HepG2 (cell line): ENCODE measurements around the gene CNTD1.

Experiments
- ATF1 ChIP-seq: IDR thresholded peaks from 2 replicates; pipeline ENCODE4 v1.6.1; 2016; ENCODE audit warnings: mild to moderate bottlenecking, control low read depth
- DMAP1 ChIP-seq: IDR thresholded peaks from 2 replicates; pipeline ENCODE4 v1.6.1; 2016
- EP300 ChIP-seq, 3 experiments: sonication (generic) in 1 of 3; formaldehyde crosslinking in 1 of 3; IDR thresholded peaks; 2 replicates each; pipeline versions ENCODE4 v1.5.1 to v1.6.1; 2011 to 2020; ENCODE audit warnings: low read depth in 2 of 3, low read length in 2 of 3, borderline replicate concordance in 1 of 3, improper control_type of control experiment in 1 of 3, mild to moderate bottlenecking in 1 of 3, missing genetic modification reagents in 1 of 3, moderate library complexity in 1 of 3
- EZH2 ChIP-seq: conservative IDR thresholded peaks from 2 replicates; pipeline ENCODE4 v1.6.1; 2012; ENCODE audit warnings: mild to moderate bottlenecking, low read depth, low read length, moderate library complexity
- NCOA5 ChIP-seq: sonication (generic); formaldehyde crosslinking; IDR thresholded peaks from 2 replicates; pipeline ENCODE4 v1.4.0; 2020; ENCODE audit warnings: missing genetic modification reagents
- POLR2A ChIP-seq, 2 experiments: IDR thresholded peaks; 2 replicates each; pipeline ENCODE4 v1.6.1; 2011; ENCODE audit warnings: low read depth in 2 of 2, low read length in 2 of 2, mild to moderate bottlenecking in 1 of 2, moderate library complexity in 1 of 2; ENCODE audit not compliant: insufficient read depth in 1 of 2
- TCF7L2 ChIP-seq: IDR thresholded peaks from 2 replicates; pipeline ENCODE4 v1.6.1; 2011; ENCODE audit warnings: mild to moderate bottlenecking, low read depth, low read length, moderate library complexity
- TOE1 ChIP-seq: sonication (generic); formaldehyde crosslinking; IDR thresholded peaks from 2 replicates; pipeline ENCODE4 v1.4.0; 2020; ENCODE audit warnings: mild to moderate bottlenecking, missing genetic modification reagents
- ZNF30 ChIP-seq: sonication (generic); formaldehyde crosslinking; IDR thresholded peaks from 2 replicates; pipeline ENCODE4 v1.5.0; 2020; ENCODE audit warnings: mild to moderate bottlenecking, missing genetic modification reagents
- ZNF530 ChIP-seq: sonication (generic); formaldehyde crosslinking; IDR thresholded peaks from 2 replicates; pipeline ENCODE4 v1.5.0; 2020; ENCODE audit warnings: low read depth, mild to moderate bottlenecking, missing genetic modification reagents
- TF ChIP-seq, protein P1 (sequence below): sonication (generic); formaldehyde crosslinking; IDR thresholded peaks from 2 replicates; pipeline ENCODE4 v1.9.0; 2022; ENCODE audit warnings: missing genetic modification reagents, mild to moderate bottlenecking, borderline replicate concordance
- TF ChIP-seq, protein P2 (sequence below): sonication (generic); formaldehyde crosslinking; IDR thresholded peaks from 2 replicates; pipeline ENCODE4 v1.5.0; 2020; ENCODE audit warnings: mild to moderate bottlenecking, missing genetic modification reagents, moderate library complexity
- TF ChIP-seq, protein P3 (sequence below), 2 experiments: IDR thresholded peaks; 2 replicates each; pipeline ENCODE4 v1.6.1; 2011 to 2012; ENCODE audit warnings: low read length in 2 of 2, borderline replicate concordance in 1 of 2, low read depth in 1 of 2, mild to moderate bottlenecking in 1 of 2, moderate library complexity in 1 of 2
- TF ChIP-seq, protein P4 (sequence below): sonication (generic); formaldehyde crosslinking; IDR thresholded peaks from 2 replicates; pipeline ENCODE4 v1.5.0; 2020; ENCODE audit warnings: mild to moderate bottlenecking, missing genetic modification reagents

DNA sequence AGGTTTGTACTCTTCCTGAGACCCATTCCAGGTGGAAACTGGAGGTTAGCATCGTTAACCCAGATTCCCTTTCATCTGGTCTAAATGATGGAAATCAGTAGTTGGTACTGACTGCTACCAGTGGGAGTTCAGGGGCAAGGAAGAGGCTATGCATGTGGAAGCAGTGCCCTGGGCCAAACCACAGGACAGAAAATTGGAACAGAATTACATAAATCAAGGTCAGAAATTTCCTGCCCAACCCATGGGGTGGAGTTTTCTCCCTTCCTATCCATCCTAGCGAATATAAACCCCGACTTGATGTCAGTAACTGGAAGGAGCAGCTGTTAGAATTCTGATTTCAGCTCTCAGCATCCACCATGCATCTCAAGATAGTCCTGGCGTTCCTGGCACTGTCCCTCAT is 45.6 kb downstream of the CNTD1 start, which contains the start of gene AOC2:
- TF ChIP-seq EZH2 (no peak), ZNF30 (CRISPR knock-in tag) (no peak), NCOA5 (CRISPR knock-in tag) (no peak), TOE1 (no peak), ATF1 (CRISPR knock-in tag) (no peak), EP300 (IDR thresholded peaks at IDR 0.05; ENCODE audit: low read depth in 2 of 2, low read length in 2 of 2) (no peak), EP300 (CRISPR knock-in tag; IDR thresholded peaks at IDR 0.05; ENCODE audit: borderline replicate concordance) (no peak), POLR2A (IDR thresholded peaks at IDR 0.05; ENCODE audit: insufficient read depth in 1 of 2, low read depth in 2 of 2, low read length in 2 of 2) (no peak), ZNF530 (CRISPR knock-in tag) (no peak), TCF7L2 (no peak), DMAP1 (CRISPR knock-in tag) (no peak)
- TF ChIP-seq, protein P1, sequence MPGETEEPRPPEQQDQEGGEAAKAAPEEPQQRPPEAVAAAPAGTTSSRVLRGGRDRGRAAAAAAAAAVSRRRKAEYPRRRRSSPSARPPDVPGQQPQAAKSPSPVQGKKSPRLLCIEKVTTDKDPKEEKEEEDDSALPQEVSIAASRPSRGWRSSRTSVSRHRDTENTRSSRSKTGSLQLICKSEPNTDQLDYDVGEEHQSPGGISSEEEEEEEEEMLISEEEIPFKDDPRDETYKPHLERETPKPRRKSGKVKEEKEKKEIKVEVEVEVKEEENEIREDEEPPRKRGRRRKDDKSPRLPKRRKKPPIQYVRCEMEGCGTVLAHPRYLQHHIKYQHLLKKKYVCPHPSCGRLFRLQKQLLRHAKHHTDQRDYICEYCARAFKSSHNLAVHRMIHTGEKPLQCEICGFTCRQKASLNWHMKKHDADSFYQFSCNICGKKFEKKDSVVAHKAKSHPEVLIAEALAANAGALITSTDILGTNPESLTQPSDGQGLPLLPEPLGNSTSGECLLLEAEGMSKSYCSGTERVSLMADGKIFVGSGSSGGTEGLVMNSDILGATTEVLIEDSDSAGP = no peak
- TF ChIP-seq, protein P2, sequence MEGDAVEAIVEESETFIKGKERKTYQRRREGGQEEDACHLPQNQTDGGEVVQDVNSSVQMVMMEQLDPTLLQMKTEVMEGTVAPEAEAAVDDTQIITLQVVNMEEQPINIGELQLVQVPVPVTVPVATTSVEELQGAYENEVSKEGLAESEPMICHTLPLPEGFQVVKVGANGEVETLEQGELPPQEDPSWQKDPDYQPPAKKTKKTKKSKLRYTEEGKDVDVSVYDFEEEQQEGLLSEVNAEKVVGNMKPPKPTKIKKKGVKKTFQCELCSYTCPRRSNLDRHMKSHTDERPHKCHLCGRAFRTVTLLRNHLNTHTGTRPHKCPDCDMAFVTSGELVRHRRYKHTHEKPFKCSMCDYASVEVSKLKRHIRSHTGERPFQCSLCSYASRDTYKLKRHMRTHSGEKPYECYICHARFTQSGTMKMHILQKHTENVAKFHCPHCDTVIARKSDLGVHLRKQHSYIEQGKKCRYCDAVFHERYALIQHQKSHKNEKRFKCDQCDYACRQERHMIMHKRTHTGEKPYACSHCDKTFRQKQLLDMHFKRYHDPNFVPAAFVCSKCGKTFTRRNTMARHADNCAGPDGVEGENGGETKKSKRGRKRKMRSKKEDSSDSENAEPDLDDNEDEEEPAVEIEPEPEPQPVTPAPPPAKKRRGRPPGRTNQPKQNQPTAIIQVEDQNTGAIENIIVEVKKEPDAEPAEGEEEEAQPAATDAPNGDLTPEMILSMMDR (CRISPR knock-in tag) = no peak
- TF ChIP-seq, protein P3, sequence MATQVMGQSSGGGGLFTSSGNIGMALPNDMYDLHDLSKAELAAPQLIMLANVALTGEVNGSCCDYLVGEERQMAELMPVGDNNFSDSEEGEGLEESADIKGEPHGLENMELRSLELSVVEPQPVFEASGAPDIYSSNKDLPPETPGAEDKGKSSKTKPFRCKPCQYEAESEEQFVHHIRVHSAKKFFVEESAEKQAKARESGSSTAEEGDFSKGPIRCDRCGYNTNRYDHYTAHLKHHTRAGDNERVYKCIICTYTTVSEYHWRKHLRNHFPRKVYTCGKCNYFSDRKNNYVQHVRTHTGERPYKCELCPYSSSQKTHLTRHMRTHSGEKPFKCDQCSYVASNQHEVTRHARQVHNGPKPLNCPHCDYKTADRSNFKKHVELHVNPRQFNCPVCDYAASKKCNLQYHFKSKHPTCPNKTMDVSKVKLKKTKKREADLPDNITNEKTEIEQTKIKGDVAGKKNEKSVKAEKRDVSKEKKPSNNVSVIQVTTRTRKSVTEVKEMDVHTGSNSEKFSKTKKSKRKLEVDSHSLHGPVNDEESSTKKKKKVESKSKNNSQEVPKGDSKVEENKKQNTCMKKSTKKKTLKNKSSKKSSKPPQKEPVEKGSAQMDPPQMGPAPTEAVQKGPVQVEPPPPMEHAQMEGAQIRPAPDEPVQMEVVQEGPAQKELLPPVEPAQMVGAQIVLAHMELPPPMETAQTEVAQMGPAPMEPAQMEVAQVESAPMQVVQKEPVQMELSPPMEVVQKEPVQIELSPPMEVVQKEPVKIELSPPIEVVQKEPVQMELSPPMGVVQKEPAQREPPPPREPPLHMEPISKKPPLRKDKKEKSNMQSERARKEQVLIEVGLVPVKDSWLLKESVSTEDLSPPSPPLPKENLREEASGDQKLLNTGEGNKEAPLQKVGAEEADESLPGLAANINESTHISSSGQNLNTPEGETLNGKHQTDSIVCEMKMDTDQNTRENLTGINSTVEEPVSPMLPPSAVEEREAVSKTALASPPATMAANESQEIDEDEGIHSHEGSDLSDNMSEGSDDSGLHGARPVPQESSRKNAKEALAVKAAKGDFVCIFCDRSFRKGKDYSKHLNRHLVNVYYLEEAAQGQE (IDR thresholded peaks at IDR 0.05; ENCODE audit: borderline replicate concordance in 1 of 2, low read depth in 1 of 2, low read length in 2 of 2) = no peak
- TF ChIP-seq, protein P4, sequence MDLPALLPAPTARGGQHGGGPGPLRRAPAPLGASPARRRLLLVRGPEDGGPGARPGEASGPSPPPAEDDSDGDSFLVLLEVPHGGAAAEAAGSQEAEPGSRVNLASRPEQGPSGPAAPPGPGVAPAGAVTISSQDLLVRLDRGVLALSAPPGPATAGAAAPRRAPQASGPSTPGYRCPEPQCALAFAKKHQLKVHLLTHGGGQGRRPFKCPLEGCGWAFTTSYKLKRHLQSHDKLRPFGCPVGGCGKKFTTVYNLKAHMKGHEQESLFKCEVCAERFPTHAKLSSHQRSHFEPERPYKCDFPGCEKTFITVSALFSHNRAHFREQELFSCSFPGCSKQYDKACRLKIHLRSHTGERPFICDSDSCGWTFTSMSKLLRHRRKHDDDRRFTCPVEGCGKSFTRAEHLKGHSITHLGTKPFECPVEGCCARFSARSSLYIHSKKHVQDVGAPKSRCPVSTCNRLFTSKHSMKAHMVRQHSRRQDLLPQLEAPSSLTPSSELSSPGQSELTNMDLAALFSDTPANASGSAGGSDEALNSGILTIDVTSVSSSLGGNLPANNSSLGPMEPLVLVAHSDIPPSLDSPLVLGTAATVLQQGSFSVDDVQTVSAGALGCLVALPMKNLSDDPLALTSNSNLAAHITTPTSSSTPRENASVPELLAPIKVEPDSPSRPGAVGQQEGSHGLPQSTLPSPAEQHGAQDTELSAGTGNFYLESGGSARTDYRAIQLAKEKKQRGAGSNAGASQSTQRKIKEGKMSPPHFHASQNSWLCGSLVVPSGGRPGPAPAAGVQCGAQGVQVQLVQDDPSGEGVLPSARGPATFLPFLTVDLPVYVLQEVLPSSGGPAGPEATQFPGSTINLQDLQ (CRISPR knock-in tag) = no peak
